Erythroblast (primary cell): ENCODE data around the gene CFAP100.

Experiments
- GATA1 ChIP-seq: IDR thresholded peaks from 2 replicates; pipeline ENCODE4 v1.6.1; 2011; ENCODE audit warnings: low read depth, mild to moderate bottlenecking, control low read depth, low read length, moderate library complexity
- POLR2A ChIP-seq: IDR thresholded peaks from 2 replicates; pipeline ENCODE4 v1.6.1; 2011; ENCODE audit warnings: mild to moderate bottlenecking, low read length

DNA sequence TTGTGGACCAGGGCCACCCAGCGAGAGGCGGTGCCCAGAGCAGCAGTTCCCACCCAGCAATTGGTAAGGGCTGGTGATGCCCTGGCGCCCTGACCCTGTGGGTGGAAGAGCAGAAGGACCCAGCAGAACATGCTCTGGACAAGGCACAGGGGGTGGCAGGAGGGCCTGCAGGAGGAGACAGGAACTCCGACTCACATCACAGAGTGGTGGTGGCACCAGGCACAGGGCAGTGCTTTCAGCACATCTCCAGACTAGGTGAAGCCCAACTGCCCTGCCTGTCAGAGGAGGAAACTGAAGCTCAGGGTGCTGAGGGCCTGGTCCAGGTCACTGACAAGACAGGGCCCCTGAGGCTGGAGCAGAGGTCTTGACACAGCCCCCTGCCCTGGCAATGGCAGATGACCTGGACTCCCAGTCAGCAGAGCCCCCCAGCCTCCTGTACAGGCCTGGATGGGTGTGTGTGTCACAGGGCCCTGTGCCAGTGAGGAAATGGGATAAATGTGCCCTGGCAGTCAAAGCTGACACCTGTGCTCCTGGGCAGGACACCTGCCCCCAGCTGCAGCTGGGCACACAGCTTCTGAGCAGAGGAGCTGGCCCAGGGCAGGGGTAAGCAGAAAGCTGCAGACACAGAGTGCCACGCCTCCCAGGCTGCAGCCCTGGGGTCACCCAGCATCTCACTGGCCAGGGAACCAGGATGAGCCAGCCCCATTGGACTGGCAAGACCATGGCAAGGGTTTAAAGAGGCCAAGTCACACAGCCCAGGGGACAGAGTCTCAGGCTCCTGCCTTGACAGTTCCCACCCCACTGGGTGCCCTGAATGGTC is 48.9 kb upstream of the CFAP100 start:
- TF ChIP-seq POLR2A (no peak), GATA1 (no peak)
